Panc1 (cell line): ENCODE data around the gene PELI2. TPM values are rescaled to one million over a fixed set of nuclear protein-coding genes. Genes with fewer than 3 reads are reported as not detected.

Experiments used
- ATAC-seq: fragments of 200-7000 bp; cut with Tn5 transposase; 2 replicates; pipeline ENCODE4 v1.9.1; 2020; ENCODE audit warnings: mild to moderate bottlenecking, moderate library complexity
- BruUV-seq: library from RNA; stranded (reverse); fragments of 400-500 nt; replicated peaks from 2 replicates; lab custom pipeline; 2021; lab: Mats Ljungman, UMichigan
- CTCF ChIA-PET: fragments of 300-600 bp; sonication (Branson Sonifier 250); formaldehyde crosslinking; loops from one replicate; lab custom pipeline; 2022; ENCODE audit warnings: antibody characterized with exemption; lab: Charles Lee
- POLR2A ChIA-PET: fragments of 300-600 bp; sonication (Branson Sonifier 250); formaldehyde crosslinking; loops from one replicate; lab custom pipeline; 2022; ENCODE audit warnings: antibody characterized with exemption; lab: Charles Lee
- DNase-seq: peaks from one replicate; pipeline ENCODE4 v3.0.0-alpha.2; 2010; ENCODE audit warnings: low read depth, low spot score
- H3K27ac ChIP-seq: 2 replicates; pipeline ENCODE4 v1.5.1; 2011; ENCODE audit warnings: mild to moderate bottlenecking, low read length, inconsistent platforms
- H3K27me3 ChIP-seq: fragments of 200-500 bp; sonication (Bioruptor generic); 2 replicates; pipeline ENCODE4 v1.6.0; 2014; ENCODE audit warnings: low read length, inconsistent platforms; ENCODE audit not compliant: control insufficient read depth, insufficient read depth
- H3K36me3 ChIP-seq: fragments of 200-500 bp; sonication (Bioruptor generic); 2 replicates; pipeline ENCODE4 v1.5.1; 2014; ENCODE audit warnings: inconsistent platforms, mild to moderate bottlenecking, low read length, moderate library complexity; ENCODE audit not compliant: control insufficient read depth, insufficient read depth
- H3K4me1 ChIP-seq: 2 replicates; pipeline ENCODE4 v1.5.1; 2011; ENCODE audit warnings: inconsistent platforms, mild to moderate bottlenecking, low read length, moderate library complexity; ENCODE audit not compliant: control insufficient read depth, insufficient read depth
- H3K4me3 ChIP-seq, 2 experiments: 2 replicates each; pipeline ENCODE4 v1.5.1; 2011 to 2012; ENCODE audit warnings: low read depth in 2 of 2, low read length in 2 of 2, mild to moderate bottlenecking in 2 of 2, inconsistent platforms in 1 of 2, moderate library complexity in 1 of 2
- H3K9me3 ChIP-seq: fragments of 200-500 bp; sonication (Bioruptor generic); 2 replicates; pipeline ENCODE4 v1.5.1; 2014; ENCODE audit warnings: low read depth, mild to moderate bottlenecking, inconsistent platforms, low read length, moderate library complexity; ENCODE audit not compliant: control insufficient read depth, insufficient read depth
- POLR2AphosphoS5 ChIP-seq: IDR thresholded peaks from 2 replicates; pipeline ENCODE4 v1.6.1; 2012; ENCODE audit warnings: mild to moderate bottlenecking, low read depth, low read length, moderate library complexity
- SIN3A ChIP-seq: IDR thresholded peaks from 2 replicates; pipeline ENCODE4 v1.6.1; 2012; ENCODE audit warnings: low read depth, mild to moderate bottlenecking, low read length, moderate library complexity, borderline replicate concordance; ENCODE audit not compliant: insufficient read depth
- TCF7L2 ChIP-seq: IDR thresholded peaks from 2 replicates; pipeline ENCODE4 v1.6.1; 2011; ENCODE audit warnings: mild to moderate bottlenecking, low read depth, low read length, inconsistent platforms
- in situ Hi-C: cut with HindIII; loops from 2 replicates; pipeline ENCODE4 v1.10.0; 2016; ENCODE audit warnings: low sequenced_read_pairs, low pct_unique_long_range_greater_than_20kb
- intact Hi-C: fragments of 100-400 bp; cut with micrococcal nuclease; formaldehyde crosslinking; loops from one replicate; pipeline ENCODE4 v1.10.0; 2022; ENCODE audit not compliant: unreplicated experiment
- total RNA-seq: library from RNA; stranded (reverse); gene quantifications from one replicate; pipeline ENCODE4 v1.2.1, GENCODE V29; 2021; ENCODE audit not compliant: unreplicated experiment
- TF ChIP-seq, protein P1 (sequence below), 2 experiments: IDR thresholded peaks; 2 replicates each; pipeline ENCODE4 v1.6.1; 2011 to 2012; ENCODE audit warnings: low read depth in 2 of 2, control low read depth in 1 of 2, low read length in 1 of 2, mild to moderate bottlenecking in 1 of 2, moderate library complexity in 1 of 2; ENCODE audit not compliant: insufficient read depth in 1 of 2
- TF ChIP-seq, protein P2 (sequence below): fragments of 450-650 bp; IDR thresholded peaks from 2 replicates; pipeline ENCODE4 v1.5.1; 2017; ENCODE audit warnings: mild to moderate bottlenecking

The PELI2 gene
- total RNA-seq, 1 experiment from 2014 or later: 0.28 TPM

- TF ChIP-seq, protein P1, sequence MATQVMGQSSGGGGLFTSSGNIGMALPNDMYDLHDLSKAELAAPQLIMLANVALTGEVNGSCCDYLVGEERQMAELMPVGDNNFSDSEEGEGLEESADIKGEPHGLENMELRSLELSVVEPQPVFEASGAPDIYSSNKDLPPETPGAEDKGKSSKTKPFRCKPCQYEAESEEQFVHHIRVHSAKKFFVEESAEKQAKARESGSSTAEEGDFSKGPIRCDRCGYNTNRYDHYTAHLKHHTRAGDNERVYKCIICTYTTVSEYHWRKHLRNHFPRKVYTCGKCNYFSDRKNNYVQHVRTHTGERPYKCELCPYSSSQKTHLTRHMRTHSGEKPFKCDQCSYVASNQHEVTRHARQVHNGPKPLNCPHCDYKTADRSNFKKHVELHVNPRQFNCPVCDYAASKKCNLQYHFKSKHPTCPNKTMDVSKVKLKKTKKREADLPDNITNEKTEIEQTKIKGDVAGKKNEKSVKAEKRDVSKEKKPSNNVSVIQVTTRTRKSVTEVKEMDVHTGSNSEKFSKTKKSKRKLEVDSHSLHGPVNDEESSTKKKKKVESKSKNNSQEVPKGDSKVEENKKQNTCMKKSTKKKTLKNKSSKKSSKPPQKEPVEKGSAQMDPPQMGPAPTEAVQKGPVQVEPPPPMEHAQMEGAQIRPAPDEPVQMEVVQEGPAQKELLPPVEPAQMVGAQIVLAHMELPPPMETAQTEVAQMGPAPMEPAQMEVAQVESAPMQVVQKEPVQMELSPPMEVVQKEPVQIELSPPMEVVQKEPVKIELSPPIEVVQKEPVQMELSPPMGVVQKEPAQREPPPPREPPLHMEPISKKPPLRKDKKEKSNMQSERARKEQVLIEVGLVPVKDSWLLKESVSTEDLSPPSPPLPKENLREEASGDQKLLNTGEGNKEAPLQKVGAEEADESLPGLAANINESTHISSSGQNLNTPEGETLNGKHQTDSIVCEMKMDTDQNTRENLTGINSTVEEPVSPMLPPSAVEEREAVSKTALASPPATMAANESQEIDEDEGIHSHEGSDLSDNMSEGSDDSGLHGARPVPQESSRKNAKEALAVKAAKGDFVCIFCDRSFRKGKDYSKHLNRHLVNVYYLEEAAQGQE (IDR thresholded peaks at IDR 0.05; ENCODE audit: insufficient read depth in 1 of 2, low read depth in 2 of 2, low read length in 1 of 2): no peak
- TF ChIP-seq TCF7L2 (no peak), SIN3A (no peak), POLR2AphosphoS5 (no peak)
- TF ChIP-seq, protein P2, sequence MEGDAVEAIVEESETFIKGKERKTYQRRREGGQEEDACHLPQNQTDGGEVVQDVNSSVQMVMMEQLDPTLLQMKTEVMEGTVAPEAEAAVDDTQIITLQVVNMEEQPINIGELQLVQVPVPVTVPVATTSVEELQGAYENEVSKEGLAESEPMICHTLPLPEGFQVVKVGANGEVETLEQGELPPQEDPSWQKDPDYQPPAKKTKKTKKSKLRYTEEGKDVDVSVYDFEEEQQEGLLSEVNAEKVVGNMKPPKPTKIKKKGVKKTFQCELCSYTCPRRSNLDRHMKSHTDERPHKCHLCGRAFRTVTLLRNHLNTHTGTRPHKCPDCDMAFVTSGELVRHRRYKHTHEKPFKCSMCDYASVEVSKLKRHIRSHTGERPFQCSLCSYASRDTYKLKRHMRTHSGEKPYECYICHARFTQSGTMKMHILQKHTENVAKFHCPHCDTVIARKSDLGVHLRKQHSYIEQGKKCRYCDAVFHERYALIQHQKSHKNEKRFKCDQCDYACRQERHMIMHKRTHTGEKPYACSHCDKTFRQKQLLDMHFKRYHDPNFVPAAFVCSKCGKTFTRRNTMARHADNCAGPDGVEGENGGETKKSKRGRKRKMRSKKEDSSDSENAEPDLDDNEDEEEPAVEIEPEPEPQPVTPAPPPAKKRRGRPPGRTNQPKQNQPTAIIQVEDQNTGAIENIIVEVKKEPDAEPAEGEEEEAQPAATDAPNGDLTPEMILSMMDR: no peak
- CTCF ChIA-PET: no interaction called here
- BruUV-seq: no TSS peak
- in situ Hi-C loops: no loop called here
- no peaks in the 10 kb centered on the region for H3K9me3 ChIP-seq
- H3K27ac ChIP-seq: no peak overlapping the region
- intact Hi-C loops: no loop called here
- POLR2A ChIA-PET: no interaction called here
- H3K4me1 ChIP-seq: no peaks in the 10 kb centered on the region
- no peak for ATAC-seq
- no peak overlapping the region for H3K4me3 ChIP-seq
- DNase-seq: no peak
- H3K27me3 ChIP-seq: no peaks in the 10 kb centered on the region; the same call in 1 of the 2 replicates
- H3K36me3 ChIP-seq: no peaks in the 10 kb centered on the region
These were observed 20.2 kb upstream of the PELI2 start for GRCh38 chr14:56098021-56098420.

DNA sequence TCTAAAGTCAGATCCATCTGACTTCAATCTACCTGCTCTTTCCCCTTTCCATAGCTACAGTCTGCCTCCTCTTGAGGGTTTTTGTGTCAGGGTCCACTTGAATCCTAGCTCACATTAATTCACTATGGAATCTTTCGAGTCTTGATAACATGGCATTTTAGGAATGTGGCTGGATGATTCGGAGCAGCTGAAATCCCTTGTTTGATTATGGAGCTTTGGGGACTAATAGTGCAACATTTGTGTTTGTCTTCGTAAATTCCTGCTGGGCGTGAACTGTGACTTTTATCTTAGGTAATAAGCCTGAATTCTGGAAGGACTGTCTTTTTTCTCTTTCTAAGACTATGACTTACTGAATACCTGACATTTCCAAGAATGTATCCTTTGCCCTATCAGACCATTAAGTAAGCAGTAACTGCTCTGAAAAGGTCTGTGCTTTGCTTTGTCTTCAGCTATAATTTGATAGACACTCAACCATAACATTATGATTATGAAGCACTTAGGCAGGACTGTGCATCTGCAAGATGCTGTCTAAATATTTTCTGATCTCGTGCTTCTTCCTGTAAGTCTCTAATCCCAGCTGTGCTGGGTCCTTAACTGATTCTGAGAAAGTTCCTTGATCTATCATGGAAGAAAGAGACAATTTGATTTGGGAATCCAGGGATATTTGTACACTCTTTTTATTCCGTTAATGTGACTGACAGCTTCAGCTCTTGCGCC lies 19.0 kb upstream of the PELI2 start:
- H3K36me3 ChIP-seq: no peaks in the 10 kb centered on the region
- no peaks in the 10 kb centered on the region for H3K4me1 ChIP-seq
- CTCF ChIA-PET: no interaction called here
- DNase-seq (no peak), ATAC-seq (no peak)
- POLR2A ChIA-PET: no interaction called here
- no peaks in the 10 kb centered on the region for H3K9me3 ChIP-seq
- H3K27me3 ChIP-seq: no peaks in the 10 kb centered on the region; the same call in 1 of the 2 replicates
- BruUV-seq: no TSS peak
- H3K27ac ChIP-seq: no peak overlapping the region
- H3K4me3 ChIP-seq: no peak overlapping the region
- in situ Hi-C loops (no loop called here), intact Hi-C loops (no loop called here)
- TF ChIP-seq POLR2AphosphoS5 (no peak), SIN3A (no peak), TCF7L2 (no peak)
- TF ChIP-seq, protein P2: no peak
- TF ChIP-seq, protein P1 (IDR thresholded peaks at IDR 0.05; ENCODE audit: insufficient read depth in 1 of 2, low read depth in 2 of 2, low read length in 1 of 2): no peak
